Inflammatory macrophage treated with lipopolysaccharide for 1 hour (primary cell): ENCODE data around the gene RNF138.
"Not testable (repeated sequence)": the region's sequence is repeated elsewhere in the genome, so short reads cannot be mapped to it uniquely, and the experiment has no call there.

ENCODE experiments used
- DNase-seq, 2 donors: peaks; one replicate each; pipeline ENCODE4 v3.0.0-alpha.2; 2020 to 2022

Gene RNF138

GRCh38 chr18:32091724-32092421 lies at the start of gene RNF138:
Gene RNF138, plus strand, starts transcription at chr18:32091874. Its CDS starts 903 bp downstream, at chr18:32092777.
- DNase-seq, result peak; percentile 65 to 66

- peak; percentile 75 for DNase-seq
Observed at GRCh38 chr18:32042337-32042736, 49.3 kb upstream of the RNF138 start.

DNA sequence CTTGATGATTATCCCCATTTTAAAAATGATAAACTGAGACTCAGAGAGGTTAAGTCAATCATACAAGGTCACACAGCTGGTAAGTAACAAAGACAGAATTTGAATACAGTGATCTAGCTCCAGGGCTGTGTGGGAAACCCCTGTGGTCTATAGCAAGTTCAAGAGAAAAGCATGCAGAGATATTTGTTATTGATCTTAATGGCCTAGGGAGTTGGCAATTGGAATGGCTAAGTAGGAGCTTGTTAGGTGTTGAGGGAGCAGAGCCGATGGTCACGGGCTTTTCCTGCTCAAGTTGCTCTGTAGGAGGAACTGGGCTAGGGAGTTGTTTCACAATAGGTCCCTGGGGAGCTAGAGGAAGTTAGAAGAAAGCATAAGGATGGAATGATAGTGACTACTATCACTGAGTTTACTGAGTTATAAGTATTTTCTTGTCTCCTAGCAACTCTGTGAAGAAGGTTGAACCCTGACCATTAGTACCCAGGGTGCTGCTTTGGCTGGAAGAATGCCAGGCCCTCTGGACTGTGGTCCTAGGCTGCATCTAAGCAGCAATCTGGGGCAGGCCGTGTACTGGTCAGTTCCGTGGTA lies 43.1 kb upstream of the RNF138 start:
- DNase-seq, result peak; percentile 49 to 76

GRCh38 chr18:32049393-32050171 lies 42.1 kb upstream of the RNF138 start:
- DNase-seq, result peak; percentile 51

- DNase-seq, result no peak
Observed at GRCh38 chr18:32056613-32057358, 34.9 kb upstream of the RNF138 start.

GRCh38 chr18:32057624-32058165 lies 34.0 kb upstream of the RNF138 start:
- DNase-seq, result no peak

GRCh38 chr18:32060026-32060425 lies 31.6 kb upstream of the RNF138 start:
- no peak for DNase-seq

DNA sequence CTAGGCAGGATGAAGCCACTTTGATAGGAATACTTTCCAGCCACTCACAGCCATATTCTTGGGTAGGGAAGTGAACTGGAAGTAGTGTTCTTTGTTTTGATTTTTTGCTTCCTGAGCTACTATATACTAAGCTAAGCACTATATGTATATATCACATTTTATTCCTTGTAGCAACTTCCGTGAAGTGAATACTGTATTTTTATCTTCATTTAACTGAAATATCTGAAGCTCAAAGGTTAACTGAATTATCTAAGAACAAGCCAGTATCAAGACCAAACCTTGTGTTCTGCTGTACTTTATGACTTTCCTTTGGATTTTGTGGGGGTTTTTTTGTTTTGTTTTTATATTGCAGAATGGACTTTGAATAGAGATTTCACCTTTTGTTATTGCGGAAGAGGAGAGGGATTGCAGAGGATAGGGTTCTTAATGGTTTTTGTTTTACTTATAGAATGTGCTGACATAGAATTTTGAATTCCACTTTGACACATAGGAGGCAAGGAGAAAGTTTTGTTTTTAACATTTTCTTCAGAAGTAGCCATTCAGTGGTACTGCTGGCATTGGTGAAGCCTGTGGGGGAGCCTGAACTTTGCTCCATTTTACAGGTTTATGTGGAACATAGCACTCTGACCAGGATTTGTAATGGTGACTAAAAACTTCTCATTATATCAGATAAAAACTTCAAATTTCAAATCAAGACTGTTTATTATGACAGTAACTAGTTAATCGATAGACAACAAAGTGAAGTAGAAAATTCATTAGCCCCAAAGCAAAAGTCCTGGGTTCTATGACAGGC lies 24.1 kb upstream of the RNF138 start:
- DNase-seq, result no peak

DNA sequence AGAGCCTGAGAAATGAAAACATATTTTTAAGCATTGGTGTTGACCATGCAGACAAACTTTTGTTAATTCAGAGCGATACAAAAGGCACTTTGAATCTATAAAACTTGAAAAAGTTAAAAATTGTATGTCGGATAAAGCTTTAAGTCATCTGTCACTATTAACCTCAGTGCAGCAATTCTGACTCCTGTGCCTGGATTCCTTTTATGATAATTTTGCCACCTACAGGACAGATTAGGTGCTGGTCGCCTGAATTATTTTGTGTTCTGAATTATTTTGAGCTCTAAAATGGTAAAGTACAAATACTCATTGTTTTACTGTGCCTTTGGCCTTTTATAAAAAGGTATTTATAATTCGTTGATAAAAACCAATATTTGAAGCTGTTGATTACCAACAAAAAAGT lies 19.4 kb upstream of the RNF138 start:
- peak; percentile 16 to 35 for DNase-seq

DNA sequence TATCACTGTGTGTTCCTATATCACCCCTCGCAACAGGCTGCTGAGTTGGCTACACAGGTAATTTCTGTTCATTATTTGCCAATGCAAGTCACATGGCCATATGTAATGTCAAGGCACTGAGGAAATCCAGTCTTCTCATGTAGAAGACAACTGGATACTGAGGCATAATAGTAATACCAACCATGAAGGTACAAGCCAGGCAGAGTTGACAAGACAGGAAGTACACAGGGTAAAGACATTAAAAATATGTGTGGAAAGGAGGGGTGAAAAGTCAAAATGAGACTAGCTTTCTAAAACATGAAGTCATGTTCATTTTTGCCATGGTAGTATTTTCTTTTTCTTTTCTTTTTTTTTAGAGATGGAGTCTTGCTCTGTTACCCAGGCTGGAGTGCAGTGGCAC lies 17.5 kb upstream of the RNF138 start:
- DNase-seq, result no peak

GRCh38 chr18:32078845-32079244 lies 12.8 kb upstream of the RNF138 start:
- no peak for DNase-seq

- DNase-seq, result no peak
Observed at GRCh38 chr18:32081881-32082280, 9.8 kb upstream of the RNF138 start.

GRCh38 chr18:32083781-32084180 lies 7.9 kb upstream of the RNF138 start:
- no peak for DNase-seq

DNA sequence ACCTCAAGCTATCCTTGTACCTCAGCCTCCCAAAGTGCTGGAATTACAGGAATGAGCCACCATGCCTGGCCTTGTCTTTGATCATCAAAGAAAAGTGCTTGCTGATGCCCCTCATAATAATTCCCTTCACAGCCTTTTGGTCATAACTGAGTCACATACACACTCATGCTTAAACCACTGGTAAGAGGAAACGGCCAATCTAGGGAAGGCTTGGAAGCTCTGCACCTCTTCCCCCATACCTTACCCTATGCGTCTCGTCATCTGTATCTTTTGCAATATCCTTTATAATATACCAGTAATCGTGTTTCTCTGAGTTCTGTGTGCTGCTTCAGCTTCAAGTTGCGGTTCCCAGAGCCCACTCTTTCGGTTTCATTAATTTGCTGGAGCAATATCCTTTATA lies 4.8 kb upstream of the RNF138 start:
- DNase-seq, result peak; percentile 29 to 39

GRCh38 chr18:32090831-32091230 lies 843 bp upstream of the RNF138 start:
- DNase-seq, result not testable (repeated sequence)

GRCh38 chr18:32091325-32091723 lies 350 bp upstream of the RNF138 start:
- DNase-seq, result no peak

- peak; percentile 92 to 96 for DNase-seq
Observed at GRCh38 chr18:32092422-32093101, 888 bp downstream of the RNF138 start.

DNA sequence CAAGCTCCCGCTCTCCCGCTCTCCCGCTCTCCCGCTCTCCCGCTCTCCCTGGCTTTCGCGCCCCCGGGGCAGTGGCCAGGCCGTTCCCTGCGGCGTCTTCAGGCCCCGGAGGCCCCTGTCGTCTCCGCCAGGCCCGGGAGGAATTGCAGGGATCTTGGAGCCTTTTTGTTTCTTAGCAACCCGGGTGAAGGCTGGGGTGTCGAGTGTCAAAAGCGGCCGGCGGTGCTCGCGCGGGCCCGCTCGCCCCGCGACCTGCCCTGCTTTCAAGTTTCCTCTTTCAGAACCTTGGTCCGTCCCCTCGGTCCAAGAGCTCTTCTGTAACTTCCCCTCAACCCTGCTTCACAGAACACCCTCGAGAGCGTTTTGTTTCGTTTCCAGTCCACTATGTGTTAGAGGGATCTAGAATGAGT lies 1.4 kb downstream of the RNF138 start:
- DNase-seq, result peak; percentile 73 to 77

DNA sequence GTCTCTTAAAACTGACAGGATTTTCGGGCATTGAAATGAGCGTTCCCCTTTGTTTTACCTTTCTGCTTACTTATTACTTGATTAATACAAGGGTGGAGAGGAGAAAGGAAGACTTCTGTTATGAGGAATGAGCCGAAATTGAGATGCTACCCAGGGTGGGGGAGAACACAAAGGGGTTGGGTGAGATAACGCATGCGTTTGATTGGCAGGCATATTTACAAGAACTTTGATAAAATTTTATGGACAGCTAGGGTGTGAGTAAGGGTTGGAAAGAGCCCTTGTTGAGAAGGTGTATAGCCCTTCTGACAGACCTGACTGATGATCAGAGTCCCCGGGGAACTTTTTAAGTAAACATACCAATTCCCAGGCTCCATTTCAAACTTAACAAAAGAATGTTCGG lies 1.8 kb downstream of the RNF138 start:
- no peak for DNase-seq

GRCh38 chr18:32095192-32095899 lies 3.7 kb downstream of the RNF138 start:
- no peak for DNase-seq

GRCh38 chr18:32095900-32096229 lies 4.2 kb downstream of the RNF138 start:
- DNase-seq, result no peak
